Activated naive CD4-positive, alpha-beta T cell treated with anti-CD3 and anti-CD28 coated beads, Interleukin-2, amount 10 ng/mL, durations not matched to agents 5 hours and 36 hours (primary cell): ENCODE data around the gene IL21. TPM values are rescaled to one million over a fixed set of nuclear protein-coding genes. Genes with fewer than 3 reads are reported as not detected.

ENCODE experiments used
- total RNA-seq, 2 experiments: library from RNA; stranded (reverse); gene quantifications; one replicate each; pipeline ENCODE4 v1.2.3, GENCODE V29; 2021

The IL21 gene
- under 1 TPM; 0.36 to 0.50 TPM for total RNA-seq

GRCh38 chr4:122621016-122621507, at the start of gene IL21:
TSS of gene IL21 (minus strand) at chr4:122621066. CDS start at chr4:122621011, 55 bp downstream.

Other genes with a start within 250 kb of the IL21 start
- gene ADAD1, start 242.1 kb downstream of the IL21 start, total RNA-seq = not detected
- under 1 TPM; 0.31 to 0.60 TPM for gene IL2, start 164.3 kb downstream of the IL21 start, total RNA-seq
- 1 to 10 TPM; 2.2 to 2.6 TPM for gene BBS12, start 111.6 kb upstream of the IL21 start, total RNA-seq
- gene FGF2, start 205.8 kb upstream of the IL21 start, total RNA-seq = under 1 TPM; 0.05 to 0.07 TPM